GM18502 (cell line): ENCODE results near the gene FOXN4.
"Not testable (repeated sequence)": the region's sequence is repeated elsewhere in the genome, so short reads cannot be mapped to it uniquely, and the experiment has no call there.

Experiments used
- ATAC-seq: cut with Tn5 transposase; IDR thresholded peaks from one replicate; pipeline ENCODE4 v1.9.1; 2021; ENCODE audit warnings: mild to moderate bottlenecking; ENCODE audit not compliant: unreplicated experiment, poor library complexity

FOXN4 gene, protein sequence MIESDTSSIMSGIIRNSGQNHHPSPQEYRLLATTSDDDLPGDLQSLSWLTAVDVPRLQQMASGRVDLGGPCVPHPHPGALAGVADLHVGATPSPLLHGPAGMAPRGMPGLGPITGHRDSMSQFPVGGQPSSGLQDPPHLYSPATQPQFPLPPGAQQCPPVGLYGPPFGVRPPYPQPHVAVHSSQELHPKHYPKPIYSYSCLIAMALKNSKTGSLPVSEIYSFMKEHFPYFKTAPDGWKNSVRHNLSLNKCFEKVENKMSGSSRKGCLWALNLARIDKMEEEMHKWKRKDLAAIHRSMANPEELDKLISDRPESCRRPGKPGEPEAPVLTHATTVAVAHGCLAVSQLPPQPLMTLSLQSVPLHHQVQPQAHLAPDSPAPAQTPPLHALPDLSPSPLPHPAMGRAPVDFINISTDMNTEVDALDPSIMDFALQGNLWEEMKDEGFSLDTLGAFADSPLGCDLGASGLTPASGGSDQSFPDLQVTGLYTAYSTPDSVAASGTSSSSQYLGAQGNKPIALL

GRCh38 chr12:109308534-109309380 lies at the start of gene FOXN4:
TSS of gene FOXN4 (minus strand) at chr12:109309284. CDS start at chr12:109308321, 963 bp downstream.
- ATAC-seq: no peak

DNA sequence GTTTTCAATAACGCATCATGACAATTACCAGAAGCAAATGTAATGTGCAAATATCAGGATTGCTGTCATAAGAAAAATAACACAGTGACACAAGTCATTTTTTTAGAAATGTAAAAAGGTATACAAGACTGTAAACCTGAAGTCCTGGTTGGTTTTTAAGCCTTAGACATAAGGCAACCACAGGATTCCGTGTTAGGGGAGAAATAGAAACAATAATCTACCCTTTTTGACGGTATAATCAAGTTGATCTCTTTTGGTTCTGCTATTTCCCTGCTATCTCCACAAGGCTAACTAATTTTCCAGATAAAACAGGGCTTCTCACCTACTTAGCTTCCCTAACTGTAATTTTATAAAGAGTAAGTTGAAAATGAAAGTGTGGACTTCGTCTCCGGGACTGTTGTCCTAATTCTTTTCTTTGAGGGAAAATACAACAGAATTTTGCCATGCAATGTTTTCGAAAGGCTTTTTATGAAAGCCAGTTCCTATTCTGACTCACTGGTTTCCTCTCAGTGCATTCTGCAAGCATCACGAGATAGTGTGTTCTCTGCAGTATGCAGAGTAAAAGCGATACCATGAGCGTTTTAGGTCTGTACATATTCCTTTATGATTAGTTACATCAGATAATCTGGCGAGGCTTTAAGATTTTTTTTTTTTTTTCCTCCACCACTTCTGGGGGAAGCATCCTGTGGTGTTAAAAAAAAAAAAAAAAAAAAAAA lies 49.2 kb upstream of the FOXN4 start:
- no peak for ATAC-seq

GRCh38 chr12:109357032-109357431 lies 47.9 kb upstream of the FOXN4 start:
- ATAC-seq: no peak

- no peak for ATAC-seq
These were observed 47.5 kb upstream of the FOXN4 start for GRCh38 chr12:109356577-109356976.

- ATAC-seq: no peak
These were observed 43.1 kb upstream of the FOXN4 start for GRCh38 chr12:109352184-109352583.

DNA sequence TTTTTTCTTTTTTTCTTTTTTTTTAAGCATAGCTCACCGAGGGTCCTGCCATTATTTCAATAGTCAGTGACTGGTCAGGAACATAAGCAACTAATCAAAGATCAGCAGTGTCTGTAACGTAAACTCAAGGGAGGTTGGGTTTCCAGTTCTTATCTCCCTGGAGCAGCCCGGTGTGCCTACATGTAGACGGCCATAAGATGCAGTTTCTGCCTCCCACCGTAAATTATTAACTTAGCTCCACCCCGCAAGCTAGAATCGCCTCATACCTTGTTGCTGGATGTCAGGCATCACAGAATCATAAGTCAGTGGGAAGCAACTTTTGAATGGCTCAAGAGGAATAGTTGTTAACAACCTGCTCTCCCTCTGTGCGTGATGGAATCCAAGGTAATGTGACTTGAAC lies 38.5 kb upstream of the FOXN4 start, which contains the start of gene MYO1H:
Gene MYO1H, plus strand, starts transcription at position 312 of the 400 bp plus-strand sequence. Its CDS starts 61 bp downstream, at position 373.
- no peak for ATAC-seq

GRCh38 chr12:109346920-109347319 lies 37.8 kb upstream of the FOXN4 start:
- ATAC-seq: no peak

DNA sequence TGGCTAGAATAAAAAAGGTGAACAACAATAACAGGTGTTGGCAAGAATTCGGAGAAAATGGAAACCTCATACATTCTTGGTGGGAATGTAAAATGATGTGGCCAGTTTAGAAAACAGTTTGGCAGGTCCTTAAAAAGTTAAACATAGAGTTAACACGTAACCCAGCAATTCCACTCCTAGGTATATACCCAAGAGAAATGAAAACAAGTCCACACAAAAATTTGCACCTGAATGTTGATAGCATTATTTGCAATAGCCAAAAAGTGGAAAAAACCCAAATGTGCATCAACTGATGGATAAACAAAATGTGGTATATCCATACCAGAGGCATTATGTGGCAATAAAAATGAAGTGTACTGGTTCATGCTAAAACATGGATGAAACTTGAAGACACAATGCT lies 36.3 kb upstream of the FOXN4 start:
- no peak for ATAC-seq

DNA sequence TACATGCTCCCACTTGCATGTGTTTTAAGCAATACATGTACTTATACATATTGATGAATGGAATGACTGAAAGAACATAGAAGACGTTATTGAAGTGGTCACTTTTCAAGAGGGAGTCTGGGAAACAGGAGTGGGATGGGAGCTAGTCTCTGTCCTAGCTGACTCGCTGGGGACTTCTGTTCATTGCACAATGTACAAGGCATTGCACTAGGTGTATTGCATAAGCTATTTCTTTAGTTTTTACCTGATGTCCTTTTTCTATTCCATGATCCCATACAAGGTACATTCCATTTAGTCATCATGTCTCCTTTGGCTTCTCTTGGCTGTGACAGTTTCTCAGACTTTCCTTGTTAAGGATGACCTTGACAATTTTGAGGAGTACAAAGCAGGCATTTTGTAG lies 34.6 kb upstream of the FOXN4 start:
- no peak for ATAC-seq

GRCh38 chr12:109336593-109336992 lies 27.5 kb upstream of the FOXN4 start:
- ATAC-seq: no peak

DNA sequence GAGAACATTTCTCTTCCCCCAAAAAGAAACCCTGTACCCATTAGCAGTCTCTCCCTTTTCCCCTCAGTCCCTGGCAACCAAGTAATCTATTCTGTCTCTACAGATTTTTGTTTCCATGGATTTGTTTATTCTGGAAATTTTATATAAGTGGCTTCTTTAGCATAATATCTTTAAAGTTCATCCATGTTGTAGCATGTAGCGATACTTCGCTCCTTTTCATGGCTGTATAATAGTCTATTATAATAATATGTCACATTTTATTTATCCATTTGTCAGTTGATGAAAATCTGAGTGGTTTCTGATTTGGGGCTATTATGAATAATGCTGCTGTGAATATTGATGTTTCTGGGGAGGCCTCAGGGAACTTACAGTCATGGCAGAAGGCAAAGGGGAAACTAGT lies 25.8 kb upstream of the FOXN4 start:
- no peak for ATAC-seq

- no peak for ATAC-seq
These were observed 22.3 kb upstream of the FOXN4 start for GRCh38 chr12:109331301-109331952.

GRCh38 chr12:109330282-109331230 lies 21.5 kb upstream of the FOXN4 start:
- ATAC-seq: no peak

DNA sequence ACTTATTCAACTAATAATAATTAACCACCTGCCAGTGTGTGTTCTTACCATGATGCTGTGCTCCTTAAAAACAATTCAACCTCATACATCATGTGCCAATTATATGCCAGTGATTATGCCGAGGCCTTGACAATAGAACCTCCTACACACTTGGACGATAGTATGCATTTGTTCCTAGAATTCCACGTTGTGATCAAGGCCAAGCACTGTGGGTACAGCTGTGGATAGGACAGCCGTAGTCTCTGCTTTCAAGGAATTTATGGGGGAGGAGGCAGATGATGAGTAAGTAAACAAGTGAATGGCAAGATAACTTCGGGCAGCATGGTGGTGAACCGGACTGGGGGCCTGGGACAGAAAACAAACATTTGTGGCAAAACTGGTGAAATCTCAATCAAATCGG lies 20.6 kb upstream of the FOXN4 start:
- ATAC-seq: no peak

- no peak for ATAC-seq
These were observed 19.9 kb upstream of the FOXN4 start for GRCh38 chr12:109329003-109329402.

DNA sequence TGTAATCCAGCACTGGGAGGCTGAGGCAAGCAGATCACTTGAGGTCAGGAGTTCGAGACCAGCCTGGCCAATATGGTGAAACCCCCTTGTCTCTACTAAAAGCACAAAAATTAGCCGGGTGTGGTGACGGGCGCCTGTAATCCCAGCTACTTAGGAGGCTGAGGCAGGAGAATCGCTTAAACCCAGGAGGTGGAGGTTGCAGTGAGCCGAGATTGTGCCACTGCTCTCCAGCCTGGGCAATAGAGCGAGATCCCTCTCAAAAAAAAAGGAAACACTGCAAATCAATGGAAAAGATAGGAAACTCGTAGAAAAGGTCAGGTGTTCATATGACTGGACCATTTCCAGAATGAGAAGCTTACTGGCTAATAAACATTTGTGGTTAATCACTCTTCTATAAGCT lies 12.2 kb upstream of the FOXN4 start:
- not testable (repeated sequence) for ATAC-seq

DNA sequence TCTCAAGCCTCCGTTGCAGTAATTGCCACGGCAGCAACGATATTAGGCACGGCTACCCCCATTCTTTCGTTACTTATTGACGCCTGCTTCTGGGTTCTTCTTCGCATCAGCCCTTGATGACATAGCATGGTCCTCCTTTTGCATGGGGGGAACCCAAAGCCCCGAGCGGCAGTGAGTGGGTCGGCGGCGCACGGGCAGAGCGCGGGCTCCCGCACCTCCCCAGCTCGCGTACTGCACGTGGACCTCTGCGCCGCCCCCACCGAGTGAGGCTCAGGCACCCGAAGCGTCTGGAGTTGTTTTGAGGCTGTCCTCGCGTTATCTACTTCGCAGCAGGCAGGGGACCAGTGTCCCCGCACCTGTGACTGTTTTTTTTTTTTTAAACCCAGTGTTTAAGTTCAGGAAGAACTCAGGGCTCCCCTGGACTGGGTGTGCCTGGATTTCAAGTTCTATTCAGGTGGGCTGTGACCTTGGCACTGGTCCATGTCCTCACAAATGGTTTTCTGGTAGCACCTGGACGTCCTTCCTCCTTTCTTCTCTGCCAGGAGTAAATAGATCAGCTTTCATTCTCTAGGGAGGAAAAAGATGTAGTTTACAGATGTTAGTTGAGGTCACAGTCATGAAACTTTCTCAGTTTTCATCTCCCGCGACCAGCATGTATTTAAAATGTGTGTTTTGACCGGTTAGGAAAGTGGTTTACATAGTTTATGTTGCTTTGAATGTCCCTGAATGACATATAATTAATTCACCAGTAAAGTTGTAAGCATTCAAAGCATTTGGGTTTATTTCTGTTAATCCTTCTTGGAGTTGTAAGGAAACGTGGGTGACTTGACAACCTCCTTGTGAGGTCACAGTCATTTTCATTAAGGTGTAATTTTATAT lies 1.4 kb upstream of the FOXN4 start:
- no peak for ATAC-seq
